Fibroblast of villous mesenchyme (primary cell): Measurements from ENCODE around the gene APOBR. TPM values are rescaled to one million over a fixed set of nuclear protein-coding genes. Genes with fewer than 3 reads are reported as not detected.
"Not testable (repeated sequence)": the region's sequence is repeated elsewhere in the genome, so short reads cannot be mapped to it uniquely, and the experiment has no call there.

Experiments used
- DNase-seq: peaks from one replicate; pipeline ENCODE4 v3.0.0-alpha.2; 2010; ENCODE audit warnings: low read depth
- H3K4me3 ChIP-seq: 2 replicates; pipeline ENCODE4 v1.5.1; 2011; ENCODE audit warnings: low read depth, mild to moderate bottlenecking, low read length
- CTCF ChIP-seq: IDR thresholded peaks from 2 replicates; pipeline ENCODE4 v1.5.1; 2012; ENCODE audit warnings: low read depth, mild to moderate bottlenecking, low read length; ENCODE audit not compliant: insufficient read depth
- total RNA-seq: library from RNA; depleted of rRNA; stranded (reverse); fragments of >200 nt; gene quantifications from 2 replicates; pipeline ENCODE4 v1.2.3, GENCODE V29; 2012

Gene APOBR
- total RNA-seq, 1 donor = not detected

GRCh38 chr16:28495795-28496749 is 1.6 kb downstream of the APOBR start:
- no peak for DNase-seq
- H3K4me3 ChIP-seq = no peak overlapping the region
- no peak for TF ChIP-seq CTCF

DNA sequence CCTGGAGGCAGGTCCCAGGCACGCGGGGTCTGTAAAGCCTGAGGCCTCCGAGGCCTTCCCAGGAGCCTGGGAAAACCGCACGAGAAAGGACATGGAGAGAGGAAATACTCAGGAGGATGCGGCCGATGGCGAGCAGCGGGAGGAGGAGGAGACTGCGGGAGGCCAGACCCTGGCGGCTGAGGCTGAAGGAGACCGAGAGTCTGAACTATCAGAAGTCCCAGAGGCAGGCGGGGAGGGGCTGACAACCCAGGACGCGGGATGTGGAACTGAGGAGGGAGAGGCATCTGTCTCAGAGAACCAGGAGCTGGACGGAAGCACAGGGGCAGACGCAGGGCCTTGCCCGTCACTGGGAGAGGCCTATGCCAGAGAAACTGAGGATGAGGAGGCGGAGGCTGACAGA is 2.4 kb downstream of the APOBR start:
- H3K4me3 ChIP-seq = no peak overlapping the region
- DNase-seq = no peak
- no peak for TF ChIP-seq CTCF

DNA sequence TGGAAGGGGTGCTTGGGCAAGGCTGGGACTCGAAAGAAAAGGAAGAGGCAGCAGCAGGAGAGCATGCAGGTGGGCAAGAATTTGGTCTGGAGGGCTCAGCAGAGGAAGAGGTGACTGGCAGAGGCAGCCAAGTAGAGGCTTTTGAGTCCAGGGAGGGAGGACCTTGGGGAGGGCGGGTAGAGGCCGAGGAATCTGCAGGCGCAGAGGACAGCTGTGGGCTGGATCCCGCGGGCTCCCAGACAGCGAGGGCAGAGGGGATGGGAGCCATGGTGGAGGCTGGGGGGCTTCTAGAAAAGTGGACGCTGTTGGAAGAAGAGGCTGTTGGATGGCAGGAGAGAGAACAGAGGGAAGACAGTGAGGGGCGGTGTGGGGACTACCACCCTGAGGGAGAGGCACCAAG is 2.9 kb downstream of the APOBR start:
- DNase-seq = no peak
- no peak overlapping the region for H3K4me3 ChIP-seq
- TF ChIP-seq CTCF = no peak

DNA sequence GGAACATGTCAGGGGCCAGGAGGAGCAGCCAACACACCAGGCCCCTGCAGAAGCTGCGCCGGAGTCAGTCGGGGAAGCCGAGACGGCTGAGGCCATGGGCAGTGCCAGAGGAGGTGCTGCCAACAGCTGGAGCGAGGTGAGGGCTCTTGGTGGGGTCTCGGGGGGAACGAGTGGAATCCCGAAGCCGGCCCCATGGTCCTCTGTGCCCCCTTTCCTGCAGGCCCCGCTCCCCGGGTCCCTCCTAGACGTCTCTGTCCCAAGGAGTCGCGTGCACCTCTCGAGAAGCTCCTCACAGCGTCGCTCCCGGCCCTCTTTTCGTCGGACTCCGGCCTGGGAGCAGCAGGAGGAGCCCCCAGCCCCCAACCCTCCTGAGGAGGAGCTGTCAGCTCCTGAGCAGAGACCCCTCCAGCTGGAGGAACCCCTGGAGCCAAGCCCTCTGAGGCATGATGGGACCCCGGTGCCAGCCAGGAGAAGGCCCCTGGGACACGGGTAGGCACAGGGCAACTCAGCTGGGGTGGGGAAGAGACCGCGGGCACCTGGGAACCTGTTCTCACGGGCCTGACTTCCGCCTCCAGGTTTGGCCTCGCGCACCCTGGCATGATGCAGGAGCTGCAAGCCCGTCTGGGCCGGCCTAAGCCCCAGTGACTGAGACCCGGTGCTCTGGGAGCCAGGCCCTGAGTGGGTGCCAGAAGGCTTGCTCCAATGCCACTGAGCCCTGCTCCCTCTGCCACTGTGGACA is 3.6 kb downstream of the APOBR start:
- H3K4me3 ChIP-seq = no peak overlapping the region
- no peak for DNase-seq
- no peak for TF ChIP-seq CTCF

GRCh38 chr16:28498666-28499381 is 4.4 kb downstream of the APOBR start:
- no peak for DNase-seq
- TF ChIP-seq CTCF = no peak
- H3K4me3 ChIP-seq = no peak overlapping the region

DNA sequence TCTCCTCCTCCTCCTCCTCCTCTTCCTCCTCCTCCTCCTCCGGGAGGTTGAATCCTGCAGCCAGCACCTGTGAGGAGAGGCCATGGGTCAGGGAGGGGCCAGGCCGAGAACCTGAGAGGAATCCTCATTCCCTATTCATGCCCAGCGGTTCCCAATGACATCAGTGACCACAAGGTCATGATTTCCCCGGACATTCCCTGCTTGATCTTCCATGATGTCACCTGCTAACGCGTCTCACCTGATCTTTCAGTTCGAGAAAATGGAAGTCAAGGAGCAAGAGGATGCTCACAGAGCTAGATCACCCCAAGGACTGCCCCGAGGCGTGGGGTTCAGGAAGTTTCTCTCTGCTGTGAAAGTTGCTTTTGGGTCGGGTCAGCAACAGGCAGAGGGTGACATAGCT is 5.4 kb downstream of the APOBR start:
- DNase-seq = no peak
- no peak overlapping the region for H3K4me3 ChIP-seq
- no peak for TF ChIP-seq CTCF

GRCh38 chr16:28500476-28501180 is 6.2 kb downstream of the APOBR start:
- not testable (repeated sequence) for DNase-seq, H3K4me3 ChIP-seq
